GM08714 (cell line): ENCODE results near the gene TIE1.

Experiments
- H3K4me3 ChIP-seq: fragments of 200-500 bp; sonication (Bioruptor generic); 2 replicates; pipeline ENCODE4 v1.5.1; 2014; ENCODE audit warnings: mild to moderate bottlenecking, low read length, inconsistent platforms
- ZNF274 ChIP-seq: IDR thresholded peaks from 2 replicates; pipeline ENCODE4 v1.6.1; 2012; ENCODE audit warnings: mild to moderate bottlenecking, low read depth, low read length

The TIE1 gene

DNA sequence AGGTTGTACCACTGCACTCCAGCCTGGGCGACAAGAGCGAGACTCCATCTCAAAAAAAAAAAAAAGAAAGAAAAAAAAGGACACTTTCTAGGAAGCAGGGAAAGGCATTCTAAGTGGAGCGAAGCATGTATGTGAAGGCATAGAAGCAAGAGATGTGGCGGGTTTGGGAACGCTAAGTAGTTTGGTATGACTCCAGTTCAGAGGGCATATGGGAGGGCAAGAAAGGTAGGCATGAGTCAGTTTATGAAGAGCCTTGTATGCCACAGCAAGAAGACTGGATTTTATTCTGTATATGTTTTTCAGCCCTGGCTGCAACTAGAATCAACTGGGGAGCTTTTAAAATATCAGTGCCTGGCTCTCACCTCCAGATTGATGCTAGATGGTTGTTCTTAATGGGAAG lies 71.4 kb downstream of the TIE1 start:
- TF ChIP-seq ZNF274: no peak
- no peak overlapping the region for H3K4me3 ChIP-seq
